Mesenchymal stem cell (in vitro differentiated cells and primary cell): ENCODE measurements around the gene TSHZ3.
A peak's percentile ranks its signal among the peaks of the same experiment; 100 is the strongest.

Source experiments
- DNase-seq: peaks from one replicate; pipeline ENCODE4 v3.0.0-alpha.2; 2013
- H2AFZ ChIP-seq: one replicate; pipeline ENCODE4 v1.6.1; 2013; ENCODE audit warnings: low read depth, mild to moderate bottlenecking, control low read depth, inconsistent platforms, low read length, moderate library complexity
- H2AK5ac ChIP-seq: 2 replicates; pipeline ENCODE4 v1.6.1; 2013; ENCODE audit warnings: low read length, moderate library complexity, mild to moderate bottlenecking, inconsistent platforms; ENCODE audit not compliant: severe bottlenecking
- H2BK120ac ChIP-seq: one replicate; pipeline ENCODE4 v1.6.1; 2013; ENCODE audit warnings: low read depth, mild to moderate bottlenecking, inconsistent platforms, low read length, moderate library complexity
- H2BK12ac ChIP-seq, 2 experiments: one replicate each; pipeline ENCODE4 v1.6.1; 2013; ENCODE audit warnings: inconsistent platforms in 2 of 2, low read length in 2 of 2, mild to moderate bottlenecking in 2 of 2, moderate library complexity in 2 of 2, control low read depth in 1 of 2
- H2BK15ac ChIP-seq: one replicate; pipeline ENCODE4 v1.6.1; 2013; ENCODE audit warnings: mild to moderate bottlenecking, low read depth, inconsistent platforms; ENCODE audit not compliant: poor library complexity, severe bottlenecking
- H2BK5ac ChIP-seq: 2 replicates; pipeline ENCODE4 v1.6.1; 2013; ENCODE audit warnings: low read depth, mild to moderate bottlenecking, low read length, control low read depth, inconsistent platforms; ENCODE audit not compliant: poor library complexity, severe bottlenecking
- H3K14ac ChIP-seq, 2 experiments: one replicate each; pipeline ENCODE4 v1.6.1; 2013; ENCODE audit warnings: inconsistent platforms in 2 of 2, low read length in 2 of 2, control low read depth in 1 of 2, mild to moderate bottlenecking in 1 of 2, moderate library complexity in 1 of 2
- H3K18ac ChIP-seq, 2 experiments: one replicate each; pipeline ENCODE4 v1.6.1; 2013; ENCODE audit warnings: inconsistent platforms in 2 of 2, low read length in 2 of 2, control low read depth in 1 of 2, low read depth in 1 of 2, mild to moderate bottlenecking in 1 of 2
- H3K23ac ChIP-seq, 2 experiments: one replicate each; pipeline ENCODE4 v1.6.1; 2013; ENCODE audit warnings: inconsistent platforms in 2 of 2, low read length in 2 of 2, mild to moderate bottlenecking in 2 of 2, moderate library complexity in 2 of 2, control low read depth in 1 of 2
- H3K27ac ChIP-seq: 2 replicates; pipeline ENCODE4 v1.5.1; 2013; ENCODE audit warnings: mild to moderate bottlenecking, moderate library complexity, low read length, control low read depth, inconsistent platforms; ENCODE audit not compliant: poor library complexity, severe bottlenecking
- H3K27me3 ChIP-seq, 2 experiments: 2 replicates each; pipeline versions ENCODE4 v1.6.1 to v1.7.0; 2013; ENCODE audit warnings: low read length in 2 of 2, mild to moderate bottlenecking in 2 of 2, moderate library complexity in 2 of 2, control low read depth in 1 of 2, inconsistent platforms in 1 of 2; ENCODE audit not compliant: control insufficient read depth in 1 of 2, insufficient read depth in 1 of 2
- H3K36me3 ChIP-seq, 2 experiments: 2 replicates each; pipeline versions ENCODE4 v1.6.1 to v1.7.0; 2013; ENCODE audit warnings: low read length in 2 of 2, control low read depth in 1 of 2, inconsistent platforms in 1 of 2, low read depth in 1 of 2, mild to moderate bottlenecking in 1 of 2; ENCODE audit not compliant: insufficient read depth in 2 of 2, control insufficient read depth in 1 of 2
- H3K4ac ChIP-seq, 2 experiments: one replicate each; pipeline ENCODE4 v1.6.1; 2013; ENCODE audit warnings: inconsistent platforms in 2 of 2, low read length in 2 of 2, mild to moderate bottlenecking in 2 of 2, moderate library complexity in 2 of 2, control low read depth in 1 of 2, low read depth in 1 of 2
- H3K4me1 ChIP-seq: 2 replicates; pipeline ENCODE4 v1.6.1; 2013; ENCODE audit warnings: low read depth, low read length, control low read depth; ENCODE audit not compliant: control insufficient read depth, insufficient read depth
- H3K4me2 ChIP-seq: 2 replicates; pipeline ENCODE4 v1.6.1; 2013; ENCODE audit warnings: low read length, mild to moderate bottlenecking, inconsistent platforms; ENCODE audit not compliant: poor library complexity, severe bottlenecking
- H3K4me3 ChIP-seq, 2 experiments: 2 replicates each; pipeline versions ENCODE4 v1.5.1 to v1.7.0; 2013; ENCODE audit warnings: low read length in 2 of 2, mild to moderate bottlenecking in 2 of 2, control low read depth in 1 of 2, low read depth in 1 of 2; ENCODE audit not compliant: insufficient read depth in 1 of 2
- H3K79me1 ChIP-seq: replicated peaks from 2 replicates; pipeline ENCODE4 v1.6.1; 2013; ENCODE audit warnings: mild to moderate bottlenecking, control low read depth, low read length, inconsistent platforms; ENCODE audit not compliant: poor library complexity, severe bottlenecking
- H3K9ac ChIP-seq: 2 replicates; pipeline ENCODE4 v1.7.0; 2013; ENCODE audit warnings: mild to moderate bottlenecking, low read length, moderate library complexity
- H3K9me3 ChIP-seq: 2 replicates; pipeline ENCODE4 v1.7.0; 2013; ENCODE audit warnings: mild to moderate bottlenecking, low read length; ENCODE audit not compliant: control insufficient read depth
- H4K8ac ChIP-seq: one replicate; pipeline ENCODE4 v1.6.1; 2013; ENCODE audit warnings: inconsistent platforms, mild to moderate bottlenecking, low read length, moderate library complexity
- H4K91ac ChIP-seq: one replicate; pipeline ENCODE4 v1.6.1; 2013; ENCODE audit warnings: mild to moderate bottlenecking, low read length, inconsistent platforms
- WGBS: methylation state at CpG from one replicate; pipeline ENCODE4 v1.1.7; 2013; ENCODE audit warnings: mixed read lengths; 5-methylcytosine and 5-hydroxymethylcytosine counted together

TSHZ3 gene

DNA sequence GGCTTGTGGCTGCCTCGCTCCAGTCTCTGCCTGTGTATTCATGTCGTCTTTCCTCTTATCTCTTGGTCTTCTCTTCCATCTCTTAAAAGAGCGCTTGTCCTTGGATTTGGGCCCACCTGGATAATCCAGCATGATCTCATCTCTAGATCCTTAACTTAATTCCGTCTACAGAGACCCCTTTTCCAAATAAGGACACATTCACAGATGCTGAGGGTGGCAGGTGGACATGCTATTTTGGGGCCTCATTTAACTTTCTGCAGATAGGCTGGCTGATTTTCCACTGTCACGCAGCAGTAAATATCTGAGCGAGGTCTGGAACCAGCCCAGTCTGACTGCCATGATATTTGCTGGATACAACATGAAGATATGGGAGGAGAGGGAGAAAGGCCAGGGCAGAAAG, 41.5 kb upstream of the TSHZ3 start:
- H3K27ac ChIP-seq, result no peak overlapping the region
- H3K14ac ChIP-seq, result no peak overlapping the region
- H3K23ac ChIP-seq, result no peak overlapping the region
- H2AK5ac ChIP-seq, result no peak overlapping the region
- H4K91ac ChIP-seq, result no peak overlapping the region
- H2AFZ ChIP-seq, result no peak overlapping the region
- no peak overlapping the region for H4K8ac ChIP-seq
- no peak overlapping the region for H2BK120ac ChIP-seq
- H2BK15ac ChIP-seq, result no peak overlapping the region
- peaks cover 5 to 9% of the 10 kb centered on the region in 2 experiments for H3K27me3 ChIP-seq
- H3K18ac ChIP-seq, result no peak overlapping the region
- H3K9ac ChIP-seq, result no peak overlapping the region
- no peaks in the 10 kb centered on the region for H3K79me1 ChIP-seq
- H2BK5ac ChIP-seq, result no peak overlapping the region
- no peaks in the 10 kb centered on the region for H3K4me1 ChIP-seq
- H3K36me3 ChIP-seq, result no peaks in the 10 kb centered on the region
- H3K4me3 ChIP-seq, result no peak overlapping the region
- no peak overlapping the region for H3K4me2 ChIP-seq
- H2BK12ac ChIP-seq, result no peak overlapping the region
- H3K4ac ChIP-seq, result no peak overlapping the region
- H3K9me3 ChIP-seq, result no peaks in the 10 kb centered on the region
- WGBS, result 91% methylated on average over 6 of the region's 6 CpGs
- DNase-seq, result no peak

GRCh38 chr19:31389874-31390273, 40.6 kb upstream of the TSHZ3 start:
- 94% methylated on average over 5 of the region's 5 CpGs for WGBS
- no peak overlapping the region for H3K23ac ChIP-seq

GRCh38 chr19:31387717-31388301, 38.6 kb upstream of the TSHZ3 start:
- H3K27me3 ChIP-seq, result peaks cover 2 to 3% of the 10 kb centered on the region in 2 experiments
- H4K8ac ChIP-seq, result no peak overlapping the region
- H2BK5ac ChIP-seq, result no peak overlapping the region
- H3K14ac ChIP-seq, result no peak overlapping the region
- H3K23ac ChIP-seq, result no peak overlapping the region
- H2BK12ac ChIP-seq, result no peak overlapping the region
- H3K9me3 ChIP-seq, result no peaks in the 10 kb centered on the region
- no peak overlapping the region for H4K91ac ChIP-seq
- no peak overlapping the region for H2AFZ ChIP-seq
- no peaks in the 10 kb centered on the region for H3K36me3 ChIP-seq
- H2AK5ac ChIP-seq, result no peak overlapping the region
- no peaks in the 10 kb centered on the region for H3K4me1 ChIP-seq
- DNase-seq, result no peak
- H3K9ac ChIP-seq, result no peak overlapping the region
- no peak overlapping the region for H3K27ac ChIP-seq
- no peak overlapping the region for H3K4me3 ChIP-seq
- no peak overlapping the region for H3K4ac ChIP-seq
- no peak overlapping the region for H2BK15ac ChIP-seq
- H3K4me2 ChIP-seq, result no peak overlapping the region
- H3K79me1 ChIP-seq, result no peaks in the 10 kb centered on the region
- H3K18ac ChIP-seq, result no peak overlapping the region
- 82% methylated on average over 10 of the region's 16 CpGs for WGBS
- H2BK120ac ChIP-seq, result no peak overlapping the region

More at GRCh38 chr19:31389874-31390273, 40.6 kb upstream of the TSHZ3 start:
- Histone ChIP-seq H3K14ac (peak overlapping the region in 1 of 2 experiments; percentile 20), H4K91ac (peak overlapping the region; percentile 15), H2AFZ (no peak overlapping the region), H2BK15ac (no peak overlapping the region), H2AK5ac (no peak overlapping the region), H3K9ac (no peak overlapping the region), H3K4me2 (no peak overlapping the region), H3K9me3 (no peaks in the 10 kb centered on the region), H3K27ac (no peak overlapping the region), H2BK12ac (no peak overlapping the region), H3K4ac (no peak overlapping the region), H3K27me3 (peaks cover 5 to 6% of the 10 kb centered on the region in 2 experiments), H4K8ac (no peak overlapping the region), H2BK5ac (no peak overlapping the region), H3K18ac (no peak overlapping the region), H3K79me1 (no peaks in the 10 kb centered on the region), H3K36me3 (no peaks in the 10 kb centered on the region), H2BK120ac (no peak overlapping the region), H3K4me3 (no peak overlapping the region), H3K4me1 (no peaks in the 10 kb centered on the region)
- DNase-seq, result no peak

DNA sequence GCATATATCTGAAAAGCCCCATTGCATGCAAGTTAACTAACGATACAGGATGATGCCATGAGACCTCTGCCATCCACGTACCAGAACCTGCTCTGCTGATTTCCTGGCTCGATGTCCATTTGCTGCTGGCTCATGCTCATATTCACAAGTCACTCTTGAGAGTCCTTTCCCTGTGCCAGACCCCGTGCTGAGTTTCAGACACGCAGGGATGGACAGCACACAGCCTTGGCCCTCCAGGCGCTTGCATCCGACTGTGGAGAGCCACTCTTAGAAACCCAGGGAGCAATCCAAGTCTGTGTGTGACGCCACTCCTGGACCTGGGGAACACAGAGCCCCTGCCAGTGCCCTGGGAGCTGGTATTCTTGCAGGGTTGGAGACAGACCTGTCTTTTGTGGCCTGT, 37.6 kb upstream of the TSHZ3 start:
- Histone ChIP-seq H2BK5ac (no peak overlapping the region), H3K18ac (no peak overlapping the region), H3K4me1 (no peaks in the 10 kb centered on the region), H3K14ac (no peak overlapping the region), H3K36me3 (no peaks in the 10 kb centered on the region), H3K4ac (no peak overlapping the region), H3K9ac (no peak overlapping the region), H2BK120ac (no peak overlapping the region), H4K91ac (no peak overlapping the region), H2AFZ (no peak overlapping the region), H3K9me3 (no peaks in the 10 kb centered on the region), H2AK5ac (no peak overlapping the region), H3K23ac (no peak overlapping the region), H2BK15ac (no peak overlapping the region), H3K4me3 (no peak overlapping the region), H3K27ac (no peak overlapping the region), H3K4me2 (no peak overlapping the region), H2BK12ac (peak overlapping the region in 1 of 2 experiments; percentile 63), H3K27me3 (no peaks in the 10 kb centered on the region), H3K79me1 (no peaks in the 10 kb centered on the region), H4K8ac (no peak overlapping the region)
- DNase-seq, result no peak
- WGBS, result 94% methylated on average over 8 of the region's 8 CpGs
